ENCODE data around the gene SOX12.

The SOX12 gene

GRCh38 chr20:325045-325888 lies at the start of gene SOX12:
SOX12 (plus strand) TSS chr20:325552; CDS start chr20:325925, 373 bp downstream.
- DNase-seq, result peak; percentile 100
- peaks cover 62% of the 10 kb centered on the region for H3K4me1 Mint-ChIP-seq
- H3K36me3 Mint-ChIP-seq (ENCODE audit: low read depth), result peaks cover 31% of the 10 kb centered on the region
- peaks cover 3% of the 10 kb centered on the region for H3K27me3 Mint-ChIP-seq (ENCODE audit: low read depth, poor library complexity)
- peaks cover 11% of the 10 kb centered on the region for H3K9me3 Mint-ChIP-seq
- peak within 1 kb of the TSS; percentile 93 for H3K4me3 Mint-ChIP-seq
- peak within 1 kb of the TSS; percentile 99 for H3K27ac Mint-ChIP-seq
- no peak for TF ChIP-seq CTCF (IDR thresholded peaks at IDR 0.05)

GRCh38 chr20:275791-276190 lies 49.6 kb upstream of the SOX12 start:
- no peak overlapping the region for H3K4me3 Mint-ChIP-seq
- H3K9me3 Mint-ChIP-seq, result no peaks in the 10 kb centered on the region
- no peaks in the 10 kb centered on the region for H3K4me1 Mint-ChIP-seq
- TF ChIP-seq CTCF (IDR thresholded peaks at IDR 0.05), result no peak
- H3K27ac Mint-ChIP-seq, result peak overlapping the region; percentile 38
- no peak for DNase-seq
- H3K27me3 Mint-ChIP-seq (ENCODE audit: low read depth, poor library complexity), result peaks cover 3% of the 10 kb centered on the region
- H3K36me3 Mint-ChIP-seq (ENCODE audit: low read depth), result peaks cover 94% of the 10 kb centered on the region

GRCh38 chr20:276620-277495 lies 48.5 kb upstream of the SOX12 start:
- DNase-seq, result no peak
- no peaks in the 10 kb centered on the region for H3K4me1 Mint-ChIP-seq
- TF ChIP-seq CTCF (IDR thresholded peaks at IDR 0.05), result no peak
- H3K36me3 Mint-ChIP-seq (ENCODE audit: low read depth), result peaks cover 96% of the 10 kb centered on the region
- H3K4me3 Mint-ChIP-seq, result no peak overlapping the region
- no peaks in the 10 kb centered on the region for H3K9me3 Mint-ChIP-seq
- H3K27me3 Mint-ChIP-seq (ENCODE audit: low read depth, poor library complexity), result peaks cover 3% of the 10 kb centered on the region
- H3K27ac Mint-ChIP-seq, result no peak overlapping the region

GRCh38 chr20:277496-277781 lies 47.9 kb upstream of the SOX12 start:
- H3K4me1 Mint-ChIP-seq, result no peaks in the 10 kb centered on the region
- no peak overlapping the region for H3K27ac Mint-ChIP-seq
- no peaks in the 10 kb centered on the region for H3K27me3 Mint-ChIP-seq (ENCODE audit: low read depth, poor library complexity)
- no peak overlapping the region for H3K4me3 Mint-ChIP-seq
- no peak for DNase-seq
- H3K36me3 Mint-ChIP-seq (ENCODE audit: low read depth), result peaks cover 96% of the 10 kb centered on the region
- no peak for TF ChIP-seq CTCF (IDR thresholded peaks at IDR 0.05)
- H3K9me3 Mint-ChIP-seq, result no peaks in the 10 kb centered on the region

- no peak for DNase-seq
- TF ChIP-seq CTCF (IDR thresholded peaks at IDR 0.05), result no peak
- Mint-ChIP-seq H3K36me3 (ENCODE audit: low read depth) (peaks cover 88% of the 10 kb centered on the region), H3K27me3 (ENCODE audit: low read depth, poor library complexity) (no peaks in the 10 kb centered on the region), H3K4me3 (no peak overlapping the region), H3K4me1 (no peaks in the 10 kb centered on the region), H3K27ac (peak overlapping the region; percentile 32), H3K9me3 (no peaks in the 10 kb centered on the region)
Observed at GRCh38 chr20:278181-278580, 47.2 kb upstream of the SOX12 start.
